GM21576 (cell line): ENCODE results near the gene ABHD2.
A peak's percentile ranks its signal among the peaks of the same experiment; 100 is the strongest.

ENCODE experiments used
- ATAC-seq: cut with Tn5 transposase; IDR thresholded peaks from one replicate; pipeline ENCODE4 v1.9.1; 2021; ENCODE audit warnings: mild to moderate bottlenecking, moderate library complexity; ENCODE audit not compliant: unreplicated experiment

ABHD2 gene

GRCh38 chr15:89161666-89162065 is 73.4 kb downstream of the ABHD2 start:
- no peak for ATAC-seq

- ATAC-seq = no peak
These were observed 75.2 kb downstream of the ABHD2 start for GRCh38 chr15:89163271-89164055.

DNA sequence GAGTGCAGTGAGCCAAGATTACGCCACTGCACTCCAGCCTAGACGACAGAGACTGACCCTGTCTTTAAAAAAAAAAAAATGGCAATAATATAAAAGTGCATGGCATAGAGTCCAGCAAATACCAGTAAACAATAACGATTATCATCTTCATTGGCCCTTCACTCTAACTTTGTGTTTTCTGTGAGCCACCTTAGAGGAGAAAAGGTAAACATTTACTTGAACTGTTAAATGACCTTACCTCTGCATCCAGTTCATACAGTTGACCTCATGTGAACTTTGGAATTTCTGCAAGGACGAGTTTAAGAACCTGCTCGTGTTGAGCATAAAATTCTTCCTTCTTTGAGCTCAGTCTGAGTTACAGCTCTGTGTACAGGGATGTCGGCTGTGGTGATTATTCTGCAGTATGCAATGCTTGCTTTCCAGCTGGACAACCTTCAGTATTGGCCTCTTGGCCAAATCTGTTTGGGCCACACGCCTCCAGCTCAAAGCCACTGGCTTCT is 76.5 kb downstream of the ABHD2 start:
- ATAC-seq = no peak

- ATAC-seq = no peak
These were observed 77.4 kb downstream of the ABHD2 start for GRCh38 chr15:89165677-89166076.

DNA sequence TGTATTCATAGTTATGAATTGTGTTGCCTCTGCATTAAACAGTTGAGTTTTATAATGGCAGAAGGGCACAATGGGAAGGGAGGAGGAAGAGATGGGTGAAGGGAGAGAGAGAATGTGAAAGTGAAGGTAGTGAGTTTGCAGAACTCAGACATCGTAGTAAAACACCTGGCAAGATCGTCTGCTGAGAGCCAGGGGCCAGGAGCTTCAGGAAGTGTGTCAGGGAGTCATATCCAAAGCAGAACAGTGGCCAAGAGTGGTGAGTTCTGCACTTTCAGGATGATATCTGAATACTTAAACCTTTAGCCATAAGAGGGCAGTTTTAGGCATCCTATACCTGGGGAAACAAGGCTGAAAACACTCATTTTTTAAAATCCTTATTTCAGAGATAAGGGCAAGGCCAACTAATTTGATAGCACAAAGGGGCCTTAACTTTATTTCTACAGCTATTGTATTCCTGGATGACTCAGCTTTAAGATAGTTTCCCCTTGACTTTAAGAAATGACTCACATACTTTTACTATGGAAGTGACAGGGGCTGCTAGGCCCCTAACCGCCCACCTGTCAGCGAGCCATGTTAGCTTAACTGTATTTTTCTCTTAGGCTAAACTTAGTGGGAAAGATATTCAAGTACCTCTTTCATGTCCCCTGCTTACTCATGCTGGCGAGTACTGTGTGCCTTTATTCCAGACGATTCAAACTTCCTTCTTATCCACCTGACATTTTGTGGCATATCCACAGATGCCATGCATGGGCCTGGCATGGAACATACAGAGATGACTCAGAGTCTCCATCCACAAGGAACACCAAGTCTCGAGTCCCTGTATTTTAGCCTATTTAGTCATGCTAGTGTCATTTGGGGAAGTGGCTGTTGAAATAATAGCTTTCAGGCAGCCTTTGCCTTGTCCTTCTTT is 79.3 kb downstream of the ABHD2 start:
- peak; percentile 73 for ATAC-seq

- ATAC-seq = no peak
These were observed 80.1 kb downstream of the ABHD2 start for GRCh38 chr15:89168316-89168833.

GRCh38 chr15:89170364-89170763 is 82.1 kb downstream of the ABHD2 start:
- ATAC-seq = no peak

DNA sequence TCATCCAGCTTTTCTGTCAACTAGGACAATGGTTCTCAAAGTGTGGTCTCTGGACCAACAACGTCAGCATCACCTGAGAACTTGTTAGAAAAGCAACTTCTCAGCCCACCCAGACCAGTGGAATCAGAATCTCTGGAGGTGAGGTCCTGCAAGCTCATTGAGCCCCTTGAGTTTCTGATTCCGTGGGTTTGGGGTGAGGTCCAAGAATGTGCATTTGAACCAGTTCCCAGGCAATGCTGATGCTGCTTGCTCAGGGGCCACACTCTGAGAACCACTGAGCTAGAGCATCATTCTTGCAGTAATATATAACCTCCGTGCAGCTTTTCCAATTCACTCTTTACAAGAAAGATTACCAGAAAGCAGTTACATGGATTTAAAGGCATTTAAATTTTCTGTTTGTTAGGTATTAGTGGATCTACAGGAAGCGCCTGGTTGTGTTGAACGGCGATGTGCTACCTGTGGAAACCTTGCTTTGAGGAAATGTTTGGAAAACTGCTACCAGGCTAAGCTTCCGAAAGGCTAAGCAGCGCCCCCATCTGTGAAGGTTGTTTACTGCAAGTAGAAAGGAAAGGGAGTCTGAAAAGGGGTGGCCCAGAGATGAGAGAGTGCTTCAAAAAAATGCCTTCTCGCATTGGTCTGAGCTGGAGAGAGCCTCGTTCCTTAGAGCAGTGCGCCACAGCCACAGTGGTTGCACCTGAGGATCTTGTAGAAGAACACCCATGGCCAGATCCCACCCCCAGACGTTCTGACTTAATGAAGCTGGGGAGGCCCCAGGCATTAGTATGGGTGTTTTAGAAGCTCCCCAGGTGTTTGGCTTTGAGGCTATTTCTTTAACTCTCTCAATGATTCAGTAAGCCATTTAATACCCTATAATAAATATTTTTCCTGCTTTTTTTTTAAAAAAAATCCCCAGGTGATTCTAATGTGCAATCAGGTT is 83.1 kb downstream of the ABHD2 start:
- ATAC-seq = no peak

GRCh38 chr15:89172921-89173320 is 84.7 kb downstream of the ABHD2 start:
- ATAC-seq = no peak

DNA sequence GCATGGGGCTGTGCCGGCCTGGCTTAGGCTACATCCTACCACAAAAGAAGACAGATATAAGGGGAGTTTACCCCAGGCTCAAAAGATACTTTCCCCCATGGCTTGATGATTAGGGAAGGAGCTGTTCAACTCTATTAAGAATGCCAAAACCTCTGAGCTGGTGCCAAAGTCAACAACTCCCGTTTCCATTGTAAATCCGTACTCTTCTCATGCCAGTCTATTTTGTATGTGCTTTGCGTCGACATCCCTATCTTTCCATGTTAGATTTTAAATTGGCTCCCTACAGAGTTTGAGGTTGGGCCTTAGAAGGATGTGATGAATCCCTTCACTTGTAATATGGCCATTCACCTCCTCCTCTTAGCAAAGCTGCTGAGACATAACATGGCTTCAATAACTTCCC is 86.2 kb downstream of the ABHD2 start:
- ATAC-seq = no peak

DNA sequence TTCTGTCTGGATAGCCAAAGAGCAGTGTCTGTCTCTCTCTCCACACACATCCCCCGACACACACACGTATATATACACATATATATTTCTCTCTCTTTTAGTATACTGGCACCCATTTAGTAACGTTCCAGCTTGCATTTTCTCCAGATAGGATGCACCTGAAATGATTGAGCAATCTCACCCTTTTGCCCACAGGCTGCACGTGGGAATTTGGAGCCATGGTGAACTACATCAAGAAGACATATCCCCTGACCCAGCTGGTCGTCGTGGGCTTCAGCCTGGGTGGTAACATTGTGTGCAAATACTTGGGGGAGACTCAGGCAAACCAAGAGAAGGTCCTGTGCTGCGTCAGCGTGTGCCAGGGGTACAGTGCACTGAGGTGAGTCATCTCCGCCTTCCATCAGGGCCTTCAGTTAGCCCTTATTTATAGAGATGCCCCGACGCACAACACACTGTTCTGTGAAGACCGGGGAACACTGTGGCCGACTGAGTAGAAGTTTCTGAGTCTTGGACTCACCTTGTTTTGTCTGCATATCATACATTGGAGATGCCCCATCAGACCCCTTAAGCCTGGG is 87.4 kb downstream of the ABHD2 start:
- no peak for ATAC-seq

DNA sequence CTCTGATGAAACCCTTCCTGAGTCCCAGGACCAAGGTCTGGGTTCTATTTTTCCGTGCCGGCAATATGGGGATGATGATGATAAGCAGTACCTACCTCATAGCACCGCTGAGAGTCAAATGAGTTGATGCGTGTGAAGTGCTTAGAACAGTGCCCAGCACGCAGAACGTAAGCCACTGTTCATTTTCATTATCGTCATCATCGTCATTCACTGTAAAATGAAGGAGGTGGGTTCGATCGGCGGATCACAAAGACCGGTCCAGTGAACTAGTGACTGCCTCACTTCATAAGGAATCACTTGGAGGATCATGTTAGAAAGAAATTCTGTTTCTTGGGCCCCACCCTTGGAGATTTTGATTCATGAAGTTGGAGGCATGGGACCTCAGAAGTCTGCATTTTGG is 88.9 kb downstream of the ABHD2 start:
- ATAC-seq = no peak

DNA sequence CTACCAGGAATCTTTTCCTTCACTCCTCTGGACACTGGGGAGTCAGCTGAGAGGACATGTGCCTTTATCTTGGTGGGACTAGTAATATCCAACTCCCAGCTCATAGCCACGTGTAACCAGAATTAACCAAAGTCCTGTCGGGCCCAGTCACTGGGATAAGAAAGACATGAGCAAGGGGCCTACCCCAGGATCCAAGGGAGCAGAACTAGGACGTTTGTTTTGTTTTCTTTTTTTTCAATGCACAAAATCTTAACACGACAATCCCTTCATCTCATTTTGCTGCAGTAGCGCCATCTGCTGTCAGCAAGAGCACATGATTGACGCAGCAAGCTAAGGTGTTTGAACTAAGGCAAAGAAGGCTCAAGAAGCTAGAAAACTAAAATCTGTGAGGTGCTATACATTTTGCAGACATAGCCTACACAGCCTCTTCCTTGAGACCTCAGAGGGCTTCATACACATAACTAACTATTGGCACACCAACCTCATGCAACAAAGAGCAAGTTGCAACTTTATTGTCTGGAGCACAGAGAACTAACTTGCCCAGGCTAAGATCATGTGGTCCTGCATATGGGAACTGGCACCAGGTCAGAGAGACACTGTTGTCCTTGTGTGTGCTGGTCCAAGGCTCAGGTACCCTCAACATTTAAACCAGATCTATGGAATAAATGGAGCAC is 89.5 kb downstream of the ABHD2 start:
- no peak for ATAC-seq

DNA sequence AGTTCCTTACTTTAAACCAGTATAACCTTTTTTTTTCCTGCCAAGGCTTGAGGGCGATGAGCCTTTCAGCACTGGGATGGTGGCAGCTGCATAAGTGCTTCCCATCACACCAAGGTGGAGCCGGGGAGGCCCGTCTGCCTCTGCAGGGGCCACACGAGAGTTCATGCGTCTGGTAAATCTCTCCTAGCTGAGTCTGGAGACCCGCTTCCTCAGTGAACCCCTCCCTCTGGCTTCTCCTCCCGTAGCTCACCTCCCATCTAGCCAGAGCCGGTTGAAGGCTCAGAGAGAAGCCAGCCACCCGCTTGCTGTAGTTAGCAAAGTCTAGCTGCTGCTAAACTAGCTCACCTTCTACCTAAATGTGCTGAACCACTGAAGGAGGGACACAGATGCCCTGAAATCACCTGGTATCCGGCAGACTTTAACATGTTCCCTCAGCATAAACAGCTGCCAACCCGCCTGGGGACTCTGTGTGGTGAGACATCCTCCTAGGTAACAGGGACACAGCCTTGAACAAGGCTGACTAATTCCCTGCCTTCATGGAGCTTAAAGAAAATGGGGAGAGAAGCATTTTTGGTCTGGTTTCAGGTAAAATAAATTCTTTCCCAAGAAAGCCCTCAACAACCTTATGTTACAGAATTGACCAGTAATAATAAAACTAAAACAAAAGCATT is 90.2 kb downstream of the ABHD2 start:
- no peak for ATAC-seq

DNA sequence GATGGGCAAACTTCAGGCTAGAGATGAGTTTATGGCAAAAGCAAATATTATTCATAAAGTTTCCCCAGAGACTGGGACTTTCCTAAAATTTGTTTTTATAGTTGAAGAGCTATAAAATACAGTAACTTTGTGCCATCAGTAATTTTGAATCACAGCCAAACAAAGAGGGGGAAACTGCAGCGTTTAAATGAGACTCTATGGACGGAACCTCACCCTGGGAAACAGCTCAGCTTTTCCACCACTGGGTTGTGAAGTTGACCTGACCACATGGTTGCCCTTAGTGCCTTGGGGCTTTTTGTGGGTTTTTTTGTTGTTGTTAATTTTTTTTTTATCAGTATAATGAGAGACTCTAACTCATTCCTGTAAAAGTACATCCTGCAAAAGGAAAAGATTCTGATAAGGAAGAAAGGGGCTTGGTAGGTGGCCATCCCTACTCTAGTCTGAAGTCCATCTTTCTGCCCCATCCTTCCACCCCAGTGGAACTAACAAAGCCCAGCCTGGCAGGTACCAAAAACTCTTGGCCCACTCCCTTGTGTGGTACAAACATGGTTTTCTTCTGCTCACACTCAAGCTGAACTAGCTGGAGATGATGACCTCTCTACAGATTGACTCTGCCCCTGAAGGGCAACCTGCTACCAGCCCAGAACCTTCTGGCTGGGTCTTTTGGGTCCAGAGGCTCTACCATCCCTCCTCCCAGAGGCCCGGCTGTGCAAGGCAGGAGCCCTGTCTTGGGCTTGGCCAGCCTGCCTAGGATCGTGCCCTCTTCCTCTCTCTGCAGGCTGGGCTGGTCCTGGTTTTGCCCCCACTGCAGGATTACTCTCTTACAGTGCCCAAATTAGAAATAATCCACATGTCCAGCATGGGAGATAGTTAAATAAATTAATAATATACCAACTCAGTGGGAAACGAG is 92.0 kb downstream of the ABHD2 start:
- ATAC-seq = no peak

DNA sequence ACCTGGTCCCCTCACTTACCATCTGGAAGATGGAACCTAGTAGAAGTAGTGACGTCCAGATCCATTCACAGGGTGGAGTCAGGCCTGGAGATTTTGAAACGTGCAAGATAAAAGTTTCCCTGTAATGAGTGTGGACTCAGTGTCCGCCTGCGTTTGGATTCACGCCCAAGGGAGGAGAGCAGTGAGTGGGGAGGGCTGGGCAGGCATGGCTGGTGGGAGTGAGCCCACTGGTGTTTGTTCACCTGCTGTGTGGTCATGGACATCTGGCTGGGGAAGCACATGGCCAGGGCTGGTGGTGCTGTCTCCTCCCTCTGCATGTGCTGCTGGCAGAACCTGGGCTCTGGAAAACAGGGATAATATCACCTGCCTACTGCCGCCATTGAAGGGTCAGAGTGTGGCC is 96.1 kb downstream of the ABHD2 start:
- ATAC-seq = no peak

DNA sequence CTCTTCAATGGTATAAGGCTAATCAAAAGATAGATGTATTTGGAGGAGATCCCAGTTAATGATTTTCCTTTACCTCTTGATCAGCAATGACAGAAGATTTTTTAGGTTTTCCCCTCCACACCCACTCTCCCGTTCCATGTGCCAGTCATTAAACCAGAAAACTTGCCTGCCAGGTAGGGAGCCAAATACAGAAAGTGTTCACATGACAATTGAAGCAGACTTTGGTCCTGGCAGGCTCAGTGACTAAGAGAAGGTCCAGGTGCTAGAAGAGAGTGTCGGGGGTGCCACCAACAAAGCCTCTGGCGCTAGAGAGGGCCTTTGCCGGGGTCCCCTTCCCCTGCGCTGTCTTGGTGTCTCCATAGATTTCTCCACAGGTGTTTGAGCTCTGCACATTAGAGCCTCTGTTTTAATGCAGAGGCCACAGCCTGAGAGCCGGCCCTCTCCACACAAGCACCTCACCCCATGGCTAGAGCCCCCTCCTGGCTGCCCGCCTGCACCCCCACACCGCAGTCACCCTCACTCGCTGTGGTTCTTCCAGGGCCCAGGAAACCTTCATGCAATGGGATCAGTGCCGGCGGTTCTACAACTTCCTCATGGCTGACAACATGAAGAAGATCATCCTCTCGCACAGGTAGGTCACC is 96.8 kb downstream of the ABHD2 start:
- no peak for ATAC-seq

- ATAC-seq = no peak
These were observed 98.5 kb downstream of the ABHD2 start for GRCh38 chr15:89186803-89187202.
